ENCODE results near the gene JMY. TPM values are rescaled to one million over a fixed set of nuclear protein-coding genes. Genes with fewer than 3 reads are reported as not detected.

Gene JMY
- total RNA-seq, 1 experiment from 2014 or later: 19.3 TPM

DNA sequence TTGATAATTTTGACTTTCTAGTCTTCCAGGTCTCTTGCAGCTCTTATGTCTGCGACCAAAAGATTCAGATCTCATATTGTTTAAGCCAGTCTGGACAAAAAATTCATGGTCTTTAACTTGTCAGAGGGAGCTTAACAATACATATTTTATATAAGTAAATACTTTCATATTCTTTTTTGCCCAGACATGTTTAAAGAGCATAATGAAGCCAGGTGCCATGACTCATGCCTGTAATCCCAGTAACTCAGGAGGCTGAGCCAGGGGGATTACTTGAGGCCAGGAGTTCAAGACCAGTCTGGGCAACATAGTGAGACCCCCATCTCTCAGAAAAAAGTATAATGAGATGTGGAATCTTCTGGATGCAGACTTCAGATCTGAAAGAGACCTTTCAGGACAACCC, 69.8 kb downstream of the JMY start:
- DNase-seq (ENCODE audit: unreplicated experiment): peak; percentile 42
- no peak overlapping the region for H3K4me3 Mint-ChIP-seq (ENCODE audit: unreplicated experiment)
- H3K27me3 Mint-ChIP-seq (ENCODE audit: insufficient read depth, unreplicated experiment): no peaks in the 10 kb centered on the region
- intact Hi-C loops (cut with micrococcal nuclease): no loop called here
- no peak for TF ChIP-seq CTCF (IDR thresholded peaks at IDR 0.05; ENCODE audit: unreplicated experiment)
- no peaks in the 10 kb centered on the region for H3K9me3 Mint-ChIP-seq (ENCODE audit: unreplicated experiment)
- H3K4me1 Mint-ChIP-seq (ENCODE audit: insufficient read depth, unreplicated experiment): peaks cover 4% of the 10 kb centered on the region
- no TSS peak for BruUV-seq (replicated peaks)
- peak overlapping the region; percentile 74 for H3K27ac Mint-ChIP-seq (ENCODE audit: low read depth, unreplicated experiment)
- CTCF ChIA-PET: interaction anchor here (1.5 kb wide), 1 partner anchor 172 kb away, joined by 5 read pairs; no protein-coding TSS in a partner anchor
- POLR2A ChIA-PET: interaction anchor here (0.6 to 1.4 kb wide), 9 partner anchors 8 to 980 kb away, joined by 3 to 10 read pairs (median 4); no protein-coding TSS in a partner anchor
- peaks cover 37% of the 10 kb centered on the region for H3K36me3 Mint-ChIP-seq (ENCODE audit: insufficient read depth, unreplicated experiment)

DNA sequence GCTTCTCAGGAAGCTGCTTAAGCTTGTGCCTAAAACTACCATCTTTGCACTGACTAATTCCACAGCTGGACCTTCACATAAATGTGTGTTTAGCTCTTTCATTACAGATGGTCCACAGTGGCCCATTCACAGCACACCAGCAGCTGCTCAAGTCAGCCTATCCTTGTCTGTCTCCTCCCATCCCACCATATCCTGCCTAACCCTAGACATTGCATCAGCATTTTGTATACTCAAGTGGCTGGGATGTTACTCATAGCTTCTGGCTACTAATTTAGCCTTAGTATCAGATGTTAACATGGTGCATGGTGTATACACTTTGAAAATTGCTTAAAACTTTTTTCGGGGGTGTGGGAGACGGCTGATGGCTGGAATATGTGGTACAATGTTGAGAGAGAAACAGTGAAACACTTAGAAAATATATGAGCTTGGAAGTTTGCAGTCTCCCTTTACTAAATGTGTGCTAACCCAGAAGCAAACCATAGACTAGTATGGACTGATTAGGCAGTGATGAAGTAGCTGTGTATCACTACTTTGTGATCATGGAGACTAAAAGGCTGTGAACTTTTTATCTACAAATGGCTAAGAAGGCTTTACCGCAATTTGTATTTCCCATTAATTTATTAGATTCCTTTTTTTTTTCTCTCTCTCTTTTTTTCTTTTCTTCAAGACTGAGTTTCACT, 83.1 kb downstream of the JMY start:
- no peaks in the 10 kb centered on the region for H3K9me3 Mint-ChIP-seq (ENCODE audit: unreplicated experiment)
- H3K27me3 Mint-ChIP-seq (ENCODE audit: insufficient read depth, unreplicated experiment): no peaks in the 10 kb centered on the region
- ChIA-PET POLR2A (interaction anchor here (1.0 kb wide), 2 partner anchors 14 to 333 kb away, joined by 3 to 10 read pairs; no protein-coding TSS in a partner anchor), CTCF (interaction anchor here (0.6 to 1.4 kb wide), 5 partner anchors 27 to 180 kb away, joined by 3 to 4 read pairs (median 4); no protein-coding TSS in a partner anchor)
- H3K4me3 Mint-ChIP-seq (ENCODE audit: unreplicated experiment): no peak overlapping the region
- intact Hi-C loops (cut with micrococcal nuclease): loop anchor here (5.0 kb wide), 1 partner anchor 82 kb away; the partner anchor contains the start of gene JMY
- H3K36me3 Mint-ChIP-seq (ENCODE audit: insufficient read depth, unreplicated experiment): peaks cover 64% of the 10 kb centered on the region
- peak overlapping the region; percentile 25 for H3K27ac Mint-ChIP-seq (ENCODE audit: low read depth, unreplicated experiment)
- peaks cover 8% of the 10 kb centered on the region for H3K4me1 Mint-ChIP-seq (ENCODE audit: insufficient read depth, unreplicated experiment)
- peak; percentile 74 for DNase-seq (ENCODE audit: unreplicated experiment)
- TF ChIP-seq CTCF (IDR thresholded peaks at IDR 0.05; ENCODE audit: unreplicated experiment): no peak
- no TSS peak for BruUV-seq (replicated peaks)

DNA sequence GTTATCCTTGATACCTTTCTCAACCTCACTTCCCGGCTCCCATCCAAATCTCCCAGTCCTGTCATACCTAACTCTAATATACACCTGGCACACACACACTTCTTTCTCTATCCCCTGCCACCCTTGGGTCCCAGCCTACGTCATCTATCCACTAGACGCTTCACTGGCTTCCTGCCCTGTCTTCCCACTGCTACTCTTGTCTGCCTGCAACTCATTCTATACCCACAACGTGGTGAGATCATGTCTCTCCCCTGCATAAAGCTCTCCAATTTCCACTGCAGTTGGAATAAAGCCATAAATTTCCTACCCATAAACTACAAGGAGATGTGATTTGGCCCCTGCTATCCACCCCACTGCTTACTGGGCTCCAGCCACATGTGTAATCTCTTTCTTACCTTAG, 93.5 kb downstream of the JMY start:
- peaks cover 20% of the 10 kb centered on the region for H3K36me3 Mint-ChIP-seq (ENCODE audit: insufficient read depth, unreplicated experiment)
- ChIA-PET POLR2A (interaction anchor here (0.6 kb wide), 1 partner anchor 521 kb away, joined by 3 read pairs; no protein-coding TSS in a partner anchor), CTCF (no interaction called here)
- no peak for TF ChIP-seq CTCF (IDR thresholded peaks at IDR 0.05; ENCODE audit: unreplicated experiment)
- no peak overlapping the region for H3K27ac Mint-ChIP-seq (ENCODE audit: low read depth, unreplicated experiment)
- no peaks in the 10 kb centered on the region for H3K4me1 Mint-ChIP-seq (ENCODE audit: insufficient read depth, unreplicated experiment)
- no peak overlapping the region for H3K4me3 Mint-ChIP-seq (ENCODE audit: unreplicated experiment)
- H3K9me3 Mint-ChIP-seq (ENCODE audit: unreplicated experiment): no peaks in the 10 kb centered on the region
- no peaks in the 10 kb centered on the region for H3K27me3 Mint-ChIP-seq (ENCODE audit: insufficient read depth, unreplicated experiment)
- BruUV-seq (replicated peaks): no TSS peak
- intact Hi-C loops (cut with micrococcal nuclease): no loop called here
- no peak for DNase-seq (ENCODE audit: unreplicated experiment)

GRCh38 chr5:79330071-79330470, 94.1 kb downstream of the JMY start:
- CTCF ChIA-PET: interaction anchor here (0.6 kb wide), 1 partner anchor 1467 kb away, joined by 3 read pairs; no protein-coding TSS in a partner anchor
- BruUV-seq (replicated peaks): no TSS peak
- Mint-ChIP-seq H3K36me3 (ENCODE audit: insufficient read depth, unreplicated experiment) (peaks cover 20% of the 10 kb centered on the region), H3K4me1 (ENCODE audit: insufficient read depth, unreplicated experiment) (no peaks in the 10 kb centered on the region), H3K4me3 (ENCODE audit: unreplicated experiment) (no peak overlapping the region), H3K27ac (ENCODE audit: low read depth, unreplicated experiment) (no peak overlapping the region), H3K27me3 (ENCODE audit: insufficient read depth, unreplicated experiment) (no peaks in the 10 kb centered on the region), H3K9me3 (ENCODE audit: unreplicated experiment) (no peaks in the 10 kb centered on the region)
- peak; percentile 8 for DNase-seq (ENCODE audit: unreplicated experiment)
- no peak for TF ChIP-seq CTCF (IDR thresholded peaks at IDR 0.05; ENCODE audit: unreplicated experiment)
- POLR2A ChIA-PET: interaction anchor here (0.6 kb wide), 1 partner anchor 521 kb away, joined by 3 read pairs; no protein-coding TSS in a partner anchor
- intact Hi-C loops (cut with micrococcal nuclease): no loop called here
